H1 (cell line): ENCODE measurements around the gene CHRNA4. TPM values are rescaled to one million over a fixed set of nuclear protein-coding genes. Genes with fewer than 3 reads are reported as not detected.

Source experiments
- CTCF ChIA-PET: fragments of 300-600 bp; sonication (Branson Sonifier 250); formaldehyde crosslinking; loops from one replicate; lab custom pipeline; 2021; ENCODE audit not compliant: partially characterized antibody; lab: Charles Lee
- POLR2A ChIA-PET: fragments of 300-600 bp; sonication (Branson Sonifier 250); formaldehyde crosslinking; loops from one replicate; lab custom pipeline; 2021; ENCODE audit warnings: inconsistent platforms; ENCODE audit not compliant: partially characterized antibody; lab: Charles Lee
- DNase-seq, 2 experiments: peaks; one replicate each; pipeline versions ENCODE4 v3.0.0 to v3.0.0-alpha.2; 2010 to 2022; ENCODE audit warnings: low spot score in 2 of 2, low read depth in 1 of 2, mixed read lengths in 1 of 2
- FAIRE-seq: peaks from 2 replicates; lab custom pipeline; 2011; peaks lifted over from hg19 to GRCh38; lab: Jason Lieb, UNC
- H2AFZ ChIP-seq: 2 replicates; pipeline ENCODE4 v1.8.1; 2012; ENCODE audit warnings: low read length, inconsistent platforms
- H2AK5ac ChIP-seq: 2 replicates; pipeline ENCODE4 v1.6.1; 2013; ENCODE audit warnings: low read depth, low read length
- H2BK120ac ChIP-seq: replicated peaks from 2 replicates; pipeline ENCODE3; 2013; ENCODE audit warnings: low read depth, low read length, inconsistent platforms
- H2BK12ac ChIP-seq: 2 replicates; pipeline ENCODE4 v1.6.1; 2013; ENCODE audit warnings: low read depth, low read length
- H2BK15ac ChIP-seq: 2 replicates; pipeline ENCODE4 v1.6.1; 2013; ENCODE audit warnings: low read length
- H2BK20ac ChIP-seq: 2 replicates; pipeline ENCODE4 v1.6.1; 2013; ENCODE audit warnings: low read length
- H2BK5ac ChIP-seq: 2 replicates; pipeline ENCODE4 v1.6.1; 2013; ENCODE audit warnings: low read depth, low read length
- H3K14ac ChIP-seq: 2 replicates; pipeline ENCODE4 v1.6.1; 2013; ENCODE audit warnings: inconsistent platforms; ENCODE audit not compliant: insufficient read length
- H3K18ac ChIP-seq: 2 replicates; pipeline ENCODE4 v1.6.1; 2013; ENCODE audit warnings: low read length; ENCODE audit errors: extremely low read depth
- H3K23ac ChIP-seq: 2 replicates; pipeline ENCODE4 v1.6.1; 2013; ENCODE audit warnings: inconsistent platforms; ENCODE audit not compliant: insufficient read length
- H3K23me2 ChIP-seq: 2 replicates; pipeline ENCODE4 v1.6.1; 2013; ENCODE audit warnings: low read depth, low read length
- H3K27ac ChIP-seq: 2 replicates; pipeline ENCODE4 v1.6.1; 2011; ENCODE audit warnings: low read depth, low read length, inconsistent platforms
- H3K27me3 ChIP-seq, 4 experiments: replicated peaks in 1 of 4; 1 replicate in 1 of 4; 2 replicates in 3 of 4; pipeline versions ENCODE4 v1.6.1 to v1.8.1; 2011 to 2013; ENCODE audit warnings: low read length in 3 of 4, mild to moderate bottlenecking in 3 of 4, inconsistent platforms in 2 of 4, mixed read lengths in 2 of 4, moderate library complexity in 1 of 4; ENCODE audit not compliant: control insufficient read depth in 3 of 4, insufficient read depth in 3 of 4; ENCODE audit errors: extremely low read depth in 1 of 4
- H3K36me3 ChIP-seq, 4 experiments: 2 replicates each; pipeline versions ENCODE4 v1.6.1 to v1.8.1; 2011 to 2013; ENCODE audit warnings: mild to moderate bottlenecking in 4 of 4, low read length in 3 of 4, moderate library complexity in 2 of 4, control low read depth in 1 of 4, inconsistent platforms in 1 of 4; ENCODE audit not compliant: insufficient read depth in 4 of 4, control insufficient read depth in 2 of 4
- H3K4ac ChIP-seq: replicated peaks from 2 replicates; pipeline ENCODE3; 2013; ENCODE audit warnings: low read length, low read depth, mixed read lengths, inconsistent platforms; ENCODE audit not compliant: insufficient read length
- H3K4me1 ChIP-seq, 4 experiments: replicated peaks in 1 of 4; 1 replicate in 1 of 4; 2 replicates in 3 of 4; pipeline versions ENCODE4 v1.6.1 to v1.8.1; 2011 to 2013; ENCODE audit warnings: low read length in 3 of 4, inconsistent platforms in 2 of 4, mixed read lengths in 1 of 4; ENCODE audit not compliant: insufficient read depth in 4 of 4, control insufficient read depth in 3 of 4
- H3K4me2 ChIP-seq, 2 experiments: 2 replicates each; pipeline versions ENCODE4 v1.6.1 to v1.8.1; 2011 to 2013; ENCODE audit warnings: low read depth in 2 of 2, low read length in 2 of 2, control low read depth in 1 of 2, inconsistent platforms in 1 of 2, mild to moderate bottlenecking in 1 of 2; ENCODE audit not compliant: insufficient read depth in 1 of 2
- H3K4me3 ChIP-seq, 4 experiments: fragments of 200-600, 300-600 bp in 1 of 4; sonication (generic), shearing (Covaris generic), sonication (Bioruptor Twin) in 1 of 4; 2 replicates each; pipeline versions ENCODE4 v1.5.1 to v1.8.1; 2011 to 2016; ENCODE audit warnings: low read length in 4 of 4, low read depth in 3 of 4, control low read depth in 2 of 4, inconsistent platforms in 2 of 4, mild to moderate bottlenecking in 2 of 4, mixed read lengths in 1 of 4, moderate library complexity in 1 of 4; ENCODE audit not compliant: insufficient read depth in 2 of 4; ENCODE audit errors: extremely low read depth in 1 of 4
- H3K56ac ChIP-seq: replicated peaks from 2 replicates; pipeline ENCODE3; 2013; ENCODE audit warnings: low read depth, mild to moderate bottlenecking, mixed read lengths, low read length, inconsistent platforms; ENCODE audit not compliant: insufficient read length
- H3K79me1 ChIP-seq: 2 replicates; pipeline ENCODE4 v1.6.1; 2013; ENCODE audit warnings: low read depth, low read length, control low read depth
- H3K79me2 ChIP-seq, 2 experiments: 2 replicates each; pipeline versions ENCODE4 v1.6.1 to v1.8.1; 2012 to 2013; ENCODE audit warnings: low read length in 2 of 2, mild to moderate bottlenecking in 2 of 2, inconsistent platforms in 1 of 2; ENCODE audit not compliant: insufficient read depth in 2 of 2, control insufficient read depth in 1 of 2
- H3K9ac ChIP-seq, 4 experiments: replicated peaks in 1 of 4; 1 replicate in 1 of 4; 2 replicates in 3 of 4; pipeline versions ENCODE4 v1.6.1 to v1.8.1; 2011 to 2013; ENCODE audit warnings: low read depth in 3 of 4, low read length in 3 of 4, control low read depth in 2 of 4, mild to moderate bottlenecking in 2 of 4, moderate library complexity in 2 of 4, inconsistent platforms in 1 of 4; ENCODE audit errors: extremely low read depth in 1 of 4
- H3K9me3 ChIP-seq, 2 experiments: 2 replicates each; pipeline versions ENCODE4 v1.6.1 to v1.8.1; 2012 to 2013; ENCODE audit warnings: mild to moderate bottlenecking in 2 of 2, moderate library complexity in 2 of 2, control low read depth in 1 of 2, inconsistent platforms in 1 of 2, low read depth in 1 of 2, low read length in 1 of 2, mixed read lengths in 1 of 2; ENCODE audit not compliant: insufficient read depth in 2 of 2
- H4K20me1 ChIP-seq, 2 experiments: replicated peaks in 1 of 2; 2 replicates each; pipeline versions ENCODE3 to v1.8.1; 2011 to 2013; ENCODE audit warnings: inconsistent platforms in 2 of 2, low read length in 2 of 2, mild to moderate bottlenecking in 1 of 2; ENCODE audit not compliant: insufficient read depth in 2 of 2, control insufficient read depth in 1 of 2
- H4K5ac ChIP-seq: 2 replicates; pipeline ENCODE4 v1.6.1; 2013; ENCODE audit warnings: low read length, low read depth, mixed read lengths, inconsistent platforms; ENCODE audit not compliant: insufficient read length
- H4K8ac ChIP-seq: 2 replicates; pipeline ENCODE4 v1.8.0; 2013; ENCODE audit warnings: mild to moderate bottlenecking, moderate library complexity, low read length, inconsistent platforms; ENCODE audit not compliant: insufficient read depth; ENCODE audit errors: extremely low read depth
- H4K91ac ChIP-seq: replicated peaks from 2 replicates; pipeline ENCODE3; 2013; ENCODE audit warnings: low read length, mixed read lengths, inconsistent platforms; ENCODE audit not compliant: insufficient read length
- WGBS, 2 experiments: shearing (Covaris generic) in 1 of 2; methylation state at CpG; one replicate each; pipeline versions ENCODE4 v1.1.6 to v1.1.7; 2013 to 2015; ENCODE audit warnings: low lambda C conversion rate in 2 of 2, mixed read lengths in 2 of 2, inconsistent platforms in 1 of 2, low coverage in 1 of 2, missing lambda C conversion rate in 1 of 2; ENCODE audit not compliant: insufficient replicate concordance in 2 of 2, insufficient coverage in 1 of 2, insufficient read length in 1 of 2; ENCODE audit errors: extremely low coverage in 1 of 2, missing lambda C conversion rate in 1 of 2; 5-methylcytosine and 5-hydroxymethylcytosine counted together
- polyA plus RNA-seq, 7 experiments: library from polyadenylated mRNA; depleted of rRNA in 3 of 7; stranded (reverse) in 5 of 7; unstranded in 2 of 7; fragments of >200 nt in 5 of 7; fragments of 200-250 nt in 2 of 7; gene quantifications; 1 replicate in 5 of 7; 2 replicates in 1 of 7; 4 replicates in 1 of 7; pipeline versions ENCODE4 v1.2.1 to v1.2.3, GENCODE V29; 2011 to 2013; ENCODE audit warnings: missing spikeins in 2 of 7, mixed read lengths in 2 of 7
- total RNA-seq: library from RNA; stranded (reverse); fragmentation: NEBNext Ultra II Directional; extraction: Animal tissue kit (Norgen Biotek cat#: 25700); gene quantifications from 2 replicates; pipeline ENCODE4 v1.2.1, GENCODE V29; 2021

Gene CHRNA4
- total and polyA plus RNA-seq, 2 of the 8 experiments (the other 6 are each of a cell fraction or from before 2014, with no cell fraction given), result 4.3 to 5.7 TPM

DNA sequence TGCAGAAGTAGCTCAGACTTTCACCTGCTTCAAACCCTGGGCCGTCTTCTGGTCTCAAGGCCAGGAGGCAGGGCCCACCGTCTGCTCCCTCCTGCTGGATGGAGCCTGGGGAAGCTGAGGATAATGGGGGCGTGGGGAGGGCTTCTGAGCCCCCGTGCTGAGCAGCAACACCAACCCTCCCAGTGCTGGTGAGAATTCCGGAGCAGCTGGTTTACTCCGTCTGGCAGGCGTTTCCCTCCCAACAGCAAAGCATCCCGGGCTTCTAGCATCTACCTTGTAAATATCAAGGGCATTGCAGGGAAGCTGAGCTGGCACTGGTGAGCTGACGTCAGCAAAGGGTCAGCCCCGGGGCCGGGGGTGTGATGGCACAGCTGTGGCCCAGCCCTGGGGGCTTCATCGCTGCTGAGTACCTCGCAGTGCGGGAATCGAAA is 16.8 kb upstream of the CHRNA4 start:
- H3K18ac ChIP-seq, result no peak overlapping the region
- H2BK15ac ChIP-seq, result no peak overlapping the region
- no peaks in the 10 kb centered on the region for H3K79me1 ChIP-seq
- no peak overlapping the region for H3K4ac ChIP-seq
- no peak overlapping the region for H3K9ac ChIP-seq
- no peak overlapping the region for H4K8ac ChIP-seq
- no peak overlapping the region for H4K5ac ChIP-seq
- H3K27me3 ChIP-seq, result peaks cover 0 to 2% (median 0%) of the 10 kb centered on the region in 4 experiments; a peak in 1 of 7 replicates
- no peak overlapping the region for H3K14ac ChIP-seq
- no peaks in the 10 kb centered on the region for H3K36me3 ChIP-seq
- peak overlapping the region; percentile 25 to 66 for H3K4me2 ChIP-seq
- H3K27ac ChIP-seq, result no peak overlapping the region
- FAIRE-seq (no peak), DNase-seq (no peak)
- no peaks in the 10 kb centered on the region for H3K79me2 ChIP-seq
- no peak overlapping the region for H3K56ac ChIP-seq
- H3K9me3 ChIP-seq, result no peaks in the 10 kb centered on the region
- H3K23me2 ChIP-seq, result no peaks in the 10 kb centered on the region; the same call in none of the 2 replicates
- peaks cover 3 to 20% (median 14%) of the 10 kb centered on the region in 4 experiments for H3K4me1 ChIP-seq
- ChIA-PET POLR2A (interaction anchor here (0.8 to 1.9 kb wide), 6 partner anchors 11 to 264 kb away, joined by 3 to 7 read pairs (median 4); no protein-coding TSS in a partner anchor), CTCF (interaction anchor here (0.8 to 9.9 kb wide), 28 partner anchors 7 to 222 kb away, joined by 3 to 230 read pairs (median 5); partner anchors contain the start of genes CHRNA4 and COL20A1)
- no peak overlapping the region for H2BK12ac ChIP-seq
- H2BK120ac ChIP-seq, result no peak overlapping the region
- no peaks in the 10 kb centered on the region for H4K20me1 ChIP-seq
- peak overlapping the region in 1 of 4 experiments; percentile 40; a peak in 1 of 8 replicates for H3K4me3 ChIP-seq
- H2BK5ac ChIP-seq, result no peak overlapping the region; the same call in 1 of the 2 replicates
- no peak overlapping the region for H2AFZ ChIP-seq
- H2BK20ac ChIP-seq, result 0 out of 2 replicates have a peak overlapping the region, but pooled peaks have one; percentile 80
- no peak overlapping the region for H3K23ac ChIP-seq
- H2AK5ac ChIP-seq, result no peak overlapping the region
- H4K91ac ChIP-seq, result no peak overlapping the region
- WGBS, 2 experiments, result 59% methylated on average over 15 of the region's 15 CpGs; no CpG with 5 or more reads in 1 of the 2 experiments
